Lower leg skin (tissue), 3 donors: Measurements from ENCODE around the gene CDYL2.

ENCODE experiments used
- CTCF ChIP-seq, 3 donors: fragments of 450-650 bp; IDR thresholded peaks; one replicate each; pipeline ENCODE4 v1.5.1; 2016; ENCODE audit warnings: antibody characterized with exemption in 3 of 3, mild to moderate bottlenecking in 3 of 3, moderate library complexity in 2 of 3
- POLR2A ChIP-seq, 2 donors: fragments of 450-650 bp; IDR thresholded peaks; one replicate each; pipeline ENCODE4 v1.6.1; 2016 to 2017; ENCODE audit warnings: antibody characterized with exemption in 2 of 2, mild to moderate bottlenecking in 1 of 2, moderate library complexity in 1 of 2

GRCh38 chr16:80684136-80684765, 120.1 kb downstream of the CDYL2 start:
- no peak for TF ChIP-seq CTCF (IDR thresholded peaks at IDR 0.05)
- no peak for TF ChIP-seq POLR2A (IDR thresholded peaks at IDR 0.05)
